Endothelial cell of umbilical vein (primary cell): ENCODE measurements around the gene SH3RF3. TPM values are rescaled to one million over a fixed set of nuclear protein-coding genes. Genes with fewer than 3 reads are reported as not detected.

Source experiments
- BruUV-seq: library from RNA; stranded (reverse); fragments of 400-500 nt; replicated peaks from 2 replicates; lab custom pipeline; 2021; lab: Mats Ljungman, UMichigan
- CTCF ChIA-PET: fragments of 300-600, 350-600 bp; sonication (Branson Sonifier 250); formaldehyde crosslinking; loops from one replicate; lab custom pipeline; 2021; ENCODE audit warnings: antibody characterized with exemption, inconsistent platforms; lab: Charles Lee
- POLR2A ChIA-PET: fragments of 300-600, 350-600 bp; sonication (Branson Sonifier 250); formaldehyde crosslinking; loops from one replicate; lab custom pipeline; 2021; ENCODE audit warnings: antibody characterized with exemption, inconsistent platforms; lab: Charles Lee
- DNase-seq: peaks from one replicate; pipeline ENCODE4 v3.0.0-alpha.2; 2011; ENCODE audit warnings: low read depth, low spot score
- FAIRE-seq: peaks from 2 replicates; lab custom pipeline; 2011; peaks lifted over from hg19 to GRCh38; lab: Jason Lieb, UNC
- H2AFZ ChIP-seq: 2 replicates; pipeline ENCODE4 v1.6.0; 2012; ENCODE audit warnings: low read depth, low read length, control low read depth, inconsistent platforms
- H3K27ac ChIP-seq: 2 replicates; pipeline ENCODE4 v1.5.1; 2011; ENCODE audit warnings: low read depth, mild to moderate bottlenecking, control low read depth, low read length, moderate library complexity; ENCODE audit not compliant: insufficient read depth
- H3K27me3 ChIP-seq, 2 experiments: 2 replicates each; pipeline versions ENCODE4 v1.6.0 to v1.6.1; 2011; ENCODE audit warnings: low read length in 2 of 2, mixed read lengths in 1 of 2; ENCODE audit not compliant: control insufficient read depth in 2 of 2, insufficient read depth in 2 of 2
- H3K36me3 ChIP-seq, 2 experiments: 2 replicates in 1 of 2; 3 replicates in 1 of 2; pipeline ENCODE4 v1.5.1; 2011; ENCODE audit warnings: low read length in 2 of 2, mild to moderate bottlenecking in 1 of 2, moderate library complexity in 1 of 2; ENCODE audit not compliant: control insufficient read depth in 2 of 2, insufficient read depth in 2 of 2; ENCODE audit errors: extremely low read depth in 1 of 2
- H3K4me1 ChIP-seq: 3 replicates; pipeline ENCODE4 v1.5.1; 2011; ENCODE audit warnings: mild to moderate bottlenecking, low read length; ENCODE audit not compliant: control insufficient read depth, insufficient read depth; ENCODE audit errors: extremely low read depth
- H3K4me2 ChIP-seq: 2 replicates; pipeline ENCODE4 v1.6.1; 2011; ENCODE audit warnings: low read length, control low read depth, mixed read lengths; ENCODE audit not compliant: insufficient read depth
- H3K4me3 ChIP-seq, 3 experiments: fragments of 200-600 bp in 1 of 3; sonication (generic), shearing (Covaris generic) in 1 of 3; replicated peaks in 1 of 3; 2 replicates each; pipeline ENCODE4 v1.5.1; 2011 to 2016; ENCODE audit warnings: control low read depth in 3 of 3, low read length in 3 of 3, mild to moderate bottlenecking in 2 of 3, inconsistent platforms in 1 of 3, low read depth in 1 of 3, moderate library complexity in 1 of 3; ENCODE audit not compliant: insufficient read depth in 1 of 3
- H3K79me2 ChIP-seq: 2 replicates; pipeline ENCODE4 v1.6.0; 2012; ENCODE audit warnings: low read length, inconsistent platforms; ENCODE audit not compliant: control insufficient read depth, insufficient read depth
- H3K9ac ChIP-seq: replicated peaks from 2 replicates; pipeline ENCODE3; 2011; ENCODE audit warnings: low read length, control low read depth; ENCODE audit not compliant: insufficient read depth; ENCODE audit errors: extremely low read depth
- H3K9me1 ChIP-seq: replicated peaks from 3 replicates; pipeline ENCODE4 v1.6.0; 2011; ENCODE audit warnings: mild to moderate bottlenecking, low read length; ENCODE audit not compliant: control insufficient read depth, insufficient read depth; ENCODE audit errors: extremely low read depth
- H3K9me3 ChIP-seq: replicated peaks from 2 replicates; pipeline ENCODE4 v1.5.1; 2012; ENCODE audit warnings: low read length, inconsistent platforms; ENCODE audit not compliant: control insufficient read depth, insufficient read depth
- H4K20me1 ChIP-seq: replicated peaks from 2 replicates; pipeline ENCODE3; 2011; ENCODE audit warnings: mild to moderate bottlenecking, low read length; ENCODE audit not compliant: control insufficient read depth, insufficient read depth; ENCODE audit errors: extremely low read depth
- EZH2 ChIP-seq: IDR thresholded peaks from 2 replicates; pipeline ENCODE4 v1.6.1; 2012; ENCODE audit warnings: borderline replicate concordance, low read depth, mild to moderate bottlenecking, moderate library complexity, low read length, inconsistent platforms; ENCODE audit not compliant: severe bottlenecking
- FOS ChIP-seq: IDR thresholded peaks from 2 replicates; pipeline ENCODE4 v1.6.1; 2011; ENCODE audit warnings: mild to moderate bottlenecking, low read length, moderate library complexity, borderline replicate concordance; ENCODE audit not compliant: insufficient read depth
- GATA2 ChIP-seq: IDR thresholded peaks from 2 replicates; pipeline ENCODE4 v1.7.0; 2011; ENCODE audit warnings: low read depth, mild to moderate bottlenecking, moderate library complexity, mixed read lengths, low read length; ENCODE audit not compliant: insufficient read length, insufficient read depth
- JUN ChIP-seq: IDR thresholded peaks from 2 replicates; pipeline ENCODE4 v1.6.1; 2011; ENCODE audit warnings: borderline replicate concordance, low read depth; ENCODE audit not compliant: insufficient read length, insufficient read depth
- MAX ChIP-seq: IDR thresholded peaks from 2 replicates; pipeline ENCODE4 v1.6.1; 2011; ENCODE audit not compliant: insufficient read depth, insufficient read length
- MYC ChIP-seq: IDR thresholded peaks from one replicate; pipeline ENCODE4 v1.6.1; 2011; ENCODE audit warnings: mild to moderate bottlenecking, low read depth, low read length
- POLR2A ChIP-seq: IDR thresholded peaks from 2 replicates; pipeline ENCODE4 v1.6.1; 2012; ENCODE audit warnings: low read depth, mild to moderate bottlenecking, control low read depth, low read length
- POLR2AphosphoS5 ChIP-seq: IDR thresholded peaks from 2 replicates; pipeline ENCODE4 v1.6.1; 2012; ENCODE audit warnings: low read depth, mild to moderate bottlenecking, control low read depth, low read length, moderate library complexity; ENCODE audit not compliant: insufficient read depth
- dilution Hi-C: fragments of 300-500 bp; cut with MboI; formaldehyde crosslinking; loops from one replicate; pipeline ENCODE4 v1.15.0; 2019; ENCODE audit warnings: low sequenced_read_pairs; ENCODE audit not compliant: extremely low pct_ligation_motif_present
- intact Hi-C: fragments of 100-400 bp; cut with micrococcal nuclease; formaldehyde crosslinking; loops from one replicate; pipeline ENCODE4 v1.10.0; 2022
- polyA plus RNA-seq, 4 experiments: library from polyadenylated mRNA; depleted of rRNA in 3 of 4; stranded (reverse) in 3 of 4; unstranded in 1 of 4; fragments of >200 nt; gene quantifications; 2 replicates each; pipeline versions ENCODE4 v1.2.1 to v1.2.3, GENCODE V29; 2011 to 2012; ENCODE audit warnings: missing spikeins in 1 of 4
- total RNA-seq: library from RNA; stranded (reverse); gene quantifications from 2 replicates; pipeline ENCODE4 v1.2.3, GENCODE V29; 2021
- TF ChIP-seq, protein P1 (sequence below), 2 donors: IDR thresholded peaks; 1 replicate in 1 of 2; 2 replicates in 1 of 2; pipeline ENCODE4 v1.5.1; 2011; ENCODE audit warnings: low read length in 2 of 2, mild to moderate bottlenecking in 2 of 2, moderate library complexity in 2 of 2, control low read depth in 1 of 2, inconsistent platforms in 1 of 2, low read depth in 1 of 2; ENCODE audit not compliant: insufficient read depth in 1 of 2; ENCODE audit errors: extremely low read depth in 1 of 2

The SH3RF3 gene
- total and polyA plus RNA-seq, 2 donors (not counting 3 experiments of a cell fraction or from before 2014, with no cell fraction given) = 3.8 to 14.7 TPM

DNA sequence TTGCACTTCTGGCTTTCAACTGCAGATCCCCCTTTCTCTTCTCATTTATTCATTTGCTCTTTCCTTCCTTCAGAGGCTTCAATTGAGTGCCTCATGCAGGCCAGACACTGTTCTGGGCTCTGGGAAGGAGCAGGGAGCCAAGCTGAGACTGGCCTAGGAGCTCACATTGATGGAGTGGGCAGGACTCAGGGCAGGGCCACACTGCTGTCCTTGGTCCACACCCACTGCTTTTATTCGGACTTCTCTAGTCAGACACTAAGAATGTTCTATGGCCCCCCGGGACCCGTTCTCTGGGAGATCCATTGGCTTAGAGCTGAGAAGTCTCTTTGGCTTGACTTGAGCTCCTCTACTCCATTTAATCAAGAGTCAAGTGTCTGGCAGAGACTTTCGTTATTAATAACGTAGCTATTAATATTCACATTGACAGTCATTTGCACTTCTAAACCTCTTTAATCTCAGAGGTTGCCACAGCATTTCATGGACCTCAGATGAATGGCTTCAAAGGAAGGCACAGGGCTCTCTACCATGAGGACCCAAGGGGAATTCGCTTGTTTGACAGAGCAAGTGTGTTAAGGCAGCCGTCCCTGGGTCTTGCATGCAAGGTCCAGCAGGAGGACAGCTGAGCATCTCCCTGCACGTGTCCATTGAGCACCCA lies 20.1 kb downstream of the SH3RF3 start:
- TF ChIP-seq FOS (no peak), POLR2AphosphoS5 (no peak), POLR2A (no peak), MYC (no peak), JUN (no peak), GATA2 (no peak), MAX (no peak), EZH2 (no peak)
- TF ChIP-seq, protein P1, sequence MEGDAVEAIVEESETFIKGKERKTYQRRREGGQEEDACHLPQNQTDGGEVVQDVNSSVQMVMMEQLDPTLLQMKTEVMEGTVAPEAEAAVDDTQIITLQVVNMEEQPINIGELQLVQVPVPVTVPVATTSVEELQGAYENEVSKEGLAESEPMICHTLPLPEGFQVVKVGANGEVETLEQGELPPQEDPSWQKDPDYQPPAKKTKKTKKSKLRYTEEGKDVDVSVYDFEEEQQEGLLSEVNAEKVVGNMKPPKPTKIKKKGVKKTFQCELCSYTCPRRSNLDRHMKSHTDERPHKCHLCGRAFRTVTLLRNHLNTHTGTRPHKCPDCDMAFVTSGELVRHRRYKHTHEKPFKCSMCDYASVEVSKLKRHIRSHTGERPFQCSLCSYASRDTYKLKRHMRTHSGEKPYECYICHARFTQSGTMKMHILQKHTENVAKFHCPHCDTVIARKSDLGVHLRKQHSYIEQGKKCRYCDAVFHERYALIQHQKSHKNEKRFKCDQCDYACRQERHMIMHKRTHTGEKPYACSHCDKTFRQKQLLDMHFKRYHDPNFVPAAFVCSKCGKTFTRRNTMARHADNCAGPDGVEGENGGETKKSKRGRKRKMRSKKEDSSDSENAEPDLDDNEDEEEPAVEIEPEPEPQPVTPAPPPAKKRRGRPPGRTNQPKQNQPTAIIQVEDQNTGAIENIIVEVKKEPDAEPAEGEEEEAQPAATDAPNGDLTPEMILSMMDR (IDR thresholded peaks at IDR 0.05; ENCODE audit: extremely low read depth in 1 of 2, insufficient read depth in 1 of 2, low read depth in 1 of 2, low read length in 2 of 2) = no peak
- peaks cover 2% of the 10 kb centered on the region for H4K20me1 ChIP-seq
- H3K27ac ChIP-seq = no peak overlapping the region
- no peak overlapping the region for H3K4me3 ChIP-seq
- no peak for FAIRE-seq
- BruUV-seq = no TSS peak
- no peak for DNase-seq
- H3K79me2 ChIP-seq = peaks cover 51% of the 10 kb centered on the region
- POLR2A ChIA-PET = no interaction called here
- no peak overlapping the region for H2AFZ ChIP-seq
- H3K4me2 ChIP-seq = no peak overlapping the region
- H3K9me1 ChIP-seq = no peaks in the 10 kb centered on the region
- H3K4me1 ChIP-seq = no peaks in the 10 kb centered on the region
- CTCF ChIA-PET = interaction anchor here (1.0 to 1.6 kb wide), 4 partner anchors 15 to 361 kb away, joined by 3 to 6 read pairs (median 4); no protein-coding TSS in a partner anchor
- H3K27me3 ChIP-seq = no peaks in the 10 kb centered on the region
- no peaks in the 10 kb centered on the region for H3K9me3 ChIP-seq
- H3K36me3 ChIP-seq = no peaks in the 10 kb centered on the region
- intact Hi-C loops (no loop called here), dilution Hi-C loops (no loop called here)
- no peak overlapping the region for H3K9ac ChIP-seq
